K562 (cell line): ENCODE results near the gene FBXW11.

Source experiments
- CHCHD3 ChIP-seq: fragments of 250-450 bp; sonication (Bioruptor Pico); IDR thresholded peaks from 2 replicates; pipeline ENCODE4 v2.1.2; 2022; ENCODE audit warnings: mild to moderate bottlenecking
- ESRRA ChIP-seq: fragments of 450-650 bp; IDR thresholded peaks from 2 replicates; pipeline ENCODE4 v1.6.1; 2014; ENCODE audit warnings: low read depth, mild to moderate bottlenecking, moderate library complexity, borderline replicate concordance
- KLF13 ChIP-seq: fragments of 450-650 bp; IDR thresholded peaks from 2 replicates; pipeline ENCODE4 v1.6.1; 2016; ENCODE audit warnings: missing genetic modification characterization, low read depth, mild to moderate bottlenecking, missing compliant biosample characterization, moderate library complexity, borderline replicate concordance
- RB1 ChIP-seq: fragments of 450-650 bp; IDR thresholded peaks from 2 replicates; pipeline ENCODE4 v1.6.1; 2017; ENCODE audit warnings: low read depth, mild to moderate bottlenecking
- TF ChIP-seq, protein P1 (sequence below): IDR thresholded peaks from 2 replicates; pipeline ENCODE4 v1.6.1; 2011; ENCODE audit not compliant: insufficient read length; ENCODE audit errors: extremely low read depth

DNA sequence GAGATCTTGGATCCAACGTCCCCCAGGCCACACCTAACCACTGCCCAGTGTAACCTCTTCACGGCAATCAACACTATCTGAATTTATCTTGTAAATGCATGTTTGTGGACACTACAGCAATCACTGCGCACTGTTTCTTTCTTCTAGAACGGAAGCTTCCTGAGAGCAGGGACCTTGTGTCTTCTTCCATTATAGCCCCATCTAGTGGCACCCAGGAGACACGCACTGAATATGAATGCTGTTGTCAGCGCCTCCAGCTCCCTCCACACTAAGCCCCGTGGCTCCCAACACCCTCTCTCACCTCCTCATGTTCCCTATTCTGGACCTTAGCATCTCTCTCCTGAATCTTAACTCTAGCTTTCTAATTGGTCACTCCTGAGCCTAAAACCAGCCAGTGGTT, 148.1 kb downstream of the FBXW11 start:
- TF ChIP-seq RB1 (no peak), KLF13 (no peak), ESRRA (no peak), CHCHD3 (CRISPR knock-in tag) (no peak)
- TF ChIP-seq, protein P1, sequence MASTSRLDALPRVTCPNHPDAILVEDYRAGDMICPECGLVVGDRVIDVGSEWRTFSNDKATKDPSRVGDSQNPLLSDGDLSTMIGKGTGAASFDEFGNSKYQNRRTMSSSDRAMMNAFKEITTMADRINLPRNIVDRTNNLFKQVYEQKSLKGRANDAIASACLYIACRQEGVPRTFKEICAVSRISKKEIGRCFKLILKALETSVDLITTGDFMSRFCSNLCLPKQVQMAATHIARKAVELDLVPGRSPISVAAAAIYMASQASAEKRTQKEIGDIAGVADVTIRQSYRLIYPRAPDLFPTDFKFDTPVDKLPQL, result no peak
